ENCODE measurements around the gene XIRP1. TPM values are rescaled to one million over a fixed set of nuclear protein-coding genes. Genes with fewer than 3 reads are reported as not detected.
"Not testable (repeated sequence)": the region's sequence is repeated elsewhere in the genome, so short reads cannot be mapped to it uniquely, and the experiment has no call there.

The XIRP1 gene
- total and polyA plus RNA-seq, 2 donors (not counting 1 experiment from before 2014, with no cell fraction given): 0.05 TPM; not detected in 1

- TF ChIP-seq, protein P1, sequence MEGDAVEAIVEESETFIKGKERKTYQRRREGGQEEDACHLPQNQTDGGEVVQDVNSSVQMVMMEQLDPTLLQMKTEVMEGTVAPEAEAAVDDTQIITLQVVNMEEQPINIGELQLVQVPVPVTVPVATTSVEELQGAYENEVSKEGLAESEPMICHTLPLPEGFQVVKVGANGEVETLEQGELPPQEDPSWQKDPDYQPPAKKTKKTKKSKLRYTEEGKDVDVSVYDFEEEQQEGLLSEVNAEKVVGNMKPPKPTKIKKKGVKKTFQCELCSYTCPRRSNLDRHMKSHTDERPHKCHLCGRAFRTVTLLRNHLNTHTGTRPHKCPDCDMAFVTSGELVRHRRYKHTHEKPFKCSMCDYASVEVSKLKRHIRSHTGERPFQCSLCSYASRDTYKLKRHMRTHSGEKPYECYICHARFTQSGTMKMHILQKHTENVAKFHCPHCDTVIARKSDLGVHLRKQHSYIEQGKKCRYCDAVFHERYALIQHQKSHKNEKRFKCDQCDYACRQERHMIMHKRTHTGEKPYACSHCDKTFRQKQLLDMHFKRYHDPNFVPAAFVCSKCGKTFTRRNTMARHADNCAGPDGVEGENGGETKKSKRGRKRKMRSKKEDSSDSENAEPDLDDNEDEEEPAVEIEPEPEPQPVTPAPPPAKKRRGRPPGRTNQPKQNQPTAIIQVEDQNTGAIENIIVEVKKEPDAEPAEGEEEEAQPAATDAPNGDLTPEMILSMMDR (conservative IDR thresholded peaks at IDR 0.05 in 1 of 2, IDR thresholded peaks at IDR 0.05 in 1 of 2; ENCODE audit: low read depth in 1 of 2, low read length in 2 of 2): no peak
- TF ChIP-seq EZH2 (IDR thresholded peaks at IDR 0.05; ENCODE audit: low read length, missing control alignments): no peak
- no peak overlapping the region for H2AFZ ChIP-seq (ENCODE audit: low read length)
- no peaks in the 10 kb centered on the region for H3K27me3 ChIP-seq (ENCODE audit: control insufficient read depth, insufficient read depth, low read length)
- no peaks in the 10 kb centered on the region for H3K79me2 ChIP-seq (ENCODE audit: control insufficient read depth, insufficient read depth, low read length)
- H3K9ac ChIP-seq (ENCODE audit: insufficient read depth, low read length): no peak overlapping the region
- H3K4me1 ChIP-seq (ENCODE audit: control insufficient read depth, extremely low read depth, insufficient read depth, low read length): no peaks in the 10 kb centered on the region
- no peaks in the 10 kb centered on the region for H3K36me3 ChIP-seq (ENCODE audit: control insufficient read depth, insufficient read depth, low read length)
- H3K27ac ChIP-seq (ENCODE audit: insufficient read depth, low read length): no peak overlapping the region
- no peaks in the 10 kb centered on the region for H3K9me3 ChIP-seq (ENCODE audit: control insufficient read depth, insufficient read depth, low read depth, low read length)
- no peak overlapping the region for H3K4me3 ChIP-seq (replicated peaks in 1 of 4; ENCODE audit: control extremely low read depth in 1 of 4, insufficient read depth in 1 of 4, low read depth in 3 of 4, low read length in 4 of 4)
- H4K20me1 ChIP-seq (ENCODE audit: control insufficient read depth, extremely low read depth, insufficient read depth, low read length): no peaks in the 10 kb centered on the region
- DNase-seq (ENCODE audit: low read depth in 2 of 2): no peak
- H3K4me2 ChIP-seq (ENCODE audit: extremely low read depth, insufficient read depth, low read length): no peak overlapping the region
Measured at GRCh38 chr3:39230453-39230852, 38.1 kb upstream of the XIRP1 start.

GRCh38 chr3:39228496-39228895 is 36.1 kb upstream of the XIRP1 start:
- no peaks in the 10 kb centered on the region for H3K4me1 ChIP-seq (ENCODE audit: control insufficient read depth, extremely low read depth, insufficient read depth, low read length)
- no peak overlapping the region for H3K4me3 ChIP-seq (replicated peaks in 1 of 4; ENCODE audit: control extremely low read depth in 1 of 4, insufficient read depth in 1 of 4, low read depth in 3 of 4, low read length in 4 of 4)
- H3K4me2 ChIP-seq (ENCODE audit: extremely low read depth, insufficient read depth, low read length): no peak overlapping the region
- H3K36me3 ChIP-seq (ENCODE audit: control insufficient read depth, insufficient read depth, low read length): no peaks in the 10 kb centered on the region
- H2AFZ ChIP-seq (ENCODE audit: low read length): no peak overlapping the region
- H3K27me3 ChIP-seq (ENCODE audit: control insufficient read depth, insufficient read depth, low read length): no peaks in the 10 kb centered on the region
- H3K9me3 ChIP-seq (ENCODE audit: control insufficient read depth, insufficient read depth, low read depth, low read length): no peaks in the 10 kb centered on the region
- TF ChIP-seq EZH2 (IDR thresholded peaks at IDR 0.05; ENCODE audit: low read length, missing control alignments): no peak
- TF ChIP-seq, protein P1 (conservative IDR thresholded peaks at IDR 0.05 in 1 of 2, IDR thresholded peaks at IDR 0.05 in 1 of 2; ENCODE audit: low read depth in 1 of 2, low read length in 2 of 2): no peak
- no peaks in the 10 kb centered on the region for H3K79me2 ChIP-seq (ENCODE audit: control insufficient read depth, insufficient read depth, low read length)
- no peak overlapping the region for H3K9ac ChIP-seq (ENCODE audit: insufficient read depth, low read length)
- H3K27ac ChIP-seq (ENCODE audit: insufficient read depth, low read length): no peak overlapping the region
- no peaks in the 10 kb centered on the region for H4K20me1 ChIP-seq (ENCODE audit: control insufficient read depth, extremely low read depth, insufficient read depth, low read length)
- no peak for DNase-seq (ENCODE audit: low read depth in 2 of 2)

- not testable (repeated sequence) for H3K27ac ChIP-seq (ENCODE audit: insufficient read depth, low read length); H2AFZ ChIP-seq (ENCODE audit: low read length); H3K4me1 ChIP-seq (ENCODE audit: control insufficient read depth, extremely low read depth, insufficient read depth, low read length); H3K9ac ChIP-seq (ENCODE audit: insufficient read depth, low read length); H3K4me2 ChIP-seq (ENCODE audit: extremely low read depth, insufficient read depth, low read length); H4K20me1 ChIP-seq (ENCODE audit: control insufficient read depth, extremely low read depth, insufficient read depth, low read length); H3K79me2 ChIP-seq (ENCODE audit: control insufficient read depth, insufficient read depth, low read length); DNase-seq (ENCODE audit: low read depth in 2 of 2); H3K36me3 ChIP-seq (ENCODE audit: control insufficient read depth, insufficient read depth, low read length); H3K27me3 ChIP-seq (ENCODE audit: control insufficient read depth, insufficient read depth, low read length); H3K4me3 ChIP-seq (replicated peaks in 1 of 4; ENCODE audit: control extremely low read depth in 1 of 4, insufficient read depth in 1 of 4, low read depth in 3 of 4, low read length in 4 of 4); H3K9me3 ChIP-seq (ENCODE audit: control insufficient read depth, insufficient read depth, low read depth, low read length)
Measured at GRCh38 chr3:39227596-39227995, 35.2 kb upstream of the XIRP1 start.

Data from fibroblast of lung (primary cell).